Occipital lobe (tissue), 2 donors: ENCODE data around the gene NME3. TPM values are rescaled to one million over a fixed set of nuclear protein-coding genes. Genes with fewer than 3 reads are reported as not detected.
"Not testable (repeated sequence)": the region's sequence is repeated elsewhere in the genome, so short reads cannot be mapped to it uniquely, and the experiment has no call there.

Source experiments
- DNase-seq: peaks from one replicate; lab custom pipeline; 2025; lab: John Stamatoyannopoulos, UW
- total RNA-seq: library from RNA; depleted of rRNA; stranded (reverse); fragments of >200 nt; gene quantifications from one replicate; pipeline ENCODE4 v1.2.3, GENCODE V29; 2014

NME3 gene
- total RNA-seq, 1 donor from 2014 or later = 26.2 TPM

DNA sequence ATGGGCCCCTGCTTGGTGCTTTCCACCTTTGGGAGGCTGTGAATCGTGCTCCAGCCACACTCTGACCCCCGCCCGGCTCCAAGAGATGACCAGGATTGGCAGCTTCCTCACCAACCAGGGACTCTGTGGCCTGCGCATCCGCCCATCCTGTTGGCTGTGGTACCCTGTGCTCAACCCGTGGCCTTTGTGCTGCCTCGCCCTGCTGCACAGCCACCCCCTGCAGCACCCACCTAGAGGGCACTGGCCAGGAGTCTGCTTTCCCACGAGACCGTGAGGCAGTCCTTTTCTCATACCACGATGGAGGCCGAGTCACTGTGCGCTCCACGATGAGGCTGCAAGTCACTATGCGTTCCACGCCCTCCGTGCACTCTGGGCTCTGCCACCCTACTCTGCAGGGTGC is 19.4 kb downstream of the NME3 start:
- no peak for DNase-seq

DNA sequence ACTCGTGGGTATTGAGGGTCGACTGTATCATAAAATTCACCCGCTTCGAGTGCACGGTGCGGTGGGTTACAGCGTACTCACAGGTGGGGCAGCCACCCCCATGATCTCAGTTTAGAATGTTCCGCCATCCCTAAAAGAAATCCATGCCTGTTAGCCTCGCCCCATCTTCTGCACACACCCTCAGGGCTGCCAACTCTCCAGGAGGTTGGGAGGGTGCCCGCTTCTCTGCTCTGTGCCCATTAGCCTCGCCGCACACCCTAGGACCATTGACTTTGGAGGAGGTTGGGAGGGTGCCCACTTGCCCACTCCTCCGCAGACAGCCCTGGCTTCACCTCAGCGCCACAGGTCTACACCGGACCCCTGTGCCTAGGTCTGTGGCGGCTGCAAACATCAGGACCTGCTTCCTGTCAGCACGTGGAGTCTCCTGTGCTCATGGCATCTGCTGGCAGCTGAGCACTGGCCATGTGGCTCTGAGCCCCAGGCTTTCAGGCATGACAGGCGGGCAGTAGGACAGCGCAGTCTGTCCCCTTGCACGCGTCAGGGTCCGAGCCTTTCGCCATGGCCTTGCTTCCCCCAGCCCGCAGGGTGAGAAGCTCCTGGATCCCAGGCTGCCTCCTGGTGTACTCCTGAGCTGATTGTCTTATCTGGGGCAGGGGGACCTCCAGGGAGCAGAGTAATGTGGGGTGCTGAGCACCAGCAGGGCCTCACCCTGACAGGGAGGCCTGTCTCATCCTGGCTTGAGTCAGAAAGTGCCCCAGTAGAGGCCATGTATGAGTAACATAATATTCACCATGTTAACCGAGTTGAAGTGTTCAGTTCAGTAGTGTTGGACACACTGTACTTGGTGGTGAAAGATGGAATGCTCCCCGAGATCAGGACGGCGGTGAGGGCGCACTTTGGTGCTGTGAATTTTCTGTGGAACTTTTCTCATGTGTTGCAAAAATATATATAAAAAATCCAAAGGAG is 21.9 kb downstream of the NME3 start:
- DNase-seq = no peak

DNA sequence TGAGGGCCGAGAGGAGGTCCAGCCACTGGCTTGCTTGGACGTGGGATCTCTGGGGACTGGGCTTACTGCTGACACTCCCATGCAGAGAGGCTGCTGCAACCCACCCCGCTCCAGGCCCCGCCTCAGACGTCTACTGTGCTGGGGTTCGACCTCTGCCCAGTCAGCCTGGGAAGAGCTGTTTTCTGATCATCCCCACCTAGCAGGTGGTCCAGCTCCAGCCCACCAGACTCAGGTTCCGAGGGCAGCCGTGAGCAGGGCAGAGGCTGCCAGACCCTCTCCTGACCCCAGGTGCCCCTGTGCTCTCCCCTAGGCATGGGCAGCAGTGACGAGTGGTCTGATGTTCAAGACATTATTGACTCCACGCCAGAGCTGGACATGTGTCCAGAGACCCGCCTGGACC is 23.4 kb downstream of the NME3 start:
- DNase-seq = no peak

DNA sequence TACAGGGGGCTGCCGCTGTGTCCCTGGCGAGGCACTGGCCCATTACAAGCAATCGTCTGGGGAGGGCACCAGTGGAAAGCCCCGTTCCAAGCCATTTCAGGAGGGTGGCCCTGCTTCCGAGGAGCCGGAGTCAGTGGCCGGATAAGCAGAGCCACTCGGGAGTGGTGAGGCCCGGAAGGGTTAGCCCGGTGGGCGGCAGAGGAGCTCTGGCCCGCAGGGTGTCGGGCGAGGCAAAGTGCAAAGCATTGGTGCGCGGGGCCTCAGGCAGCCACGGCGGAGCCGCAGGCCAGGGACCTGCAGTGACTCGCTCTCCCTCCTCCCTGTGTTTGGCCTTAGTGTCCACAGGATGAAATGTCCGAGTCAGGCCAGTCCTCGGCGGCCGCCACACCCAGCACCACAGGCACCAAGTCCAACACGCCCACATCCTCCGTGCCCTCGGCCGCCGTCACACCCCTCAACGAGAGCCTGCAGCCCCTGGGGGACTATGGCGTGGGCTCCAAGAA is 24.6 kb downstream of the NME3 start:
- no peak for DNase-seq

DNA sequence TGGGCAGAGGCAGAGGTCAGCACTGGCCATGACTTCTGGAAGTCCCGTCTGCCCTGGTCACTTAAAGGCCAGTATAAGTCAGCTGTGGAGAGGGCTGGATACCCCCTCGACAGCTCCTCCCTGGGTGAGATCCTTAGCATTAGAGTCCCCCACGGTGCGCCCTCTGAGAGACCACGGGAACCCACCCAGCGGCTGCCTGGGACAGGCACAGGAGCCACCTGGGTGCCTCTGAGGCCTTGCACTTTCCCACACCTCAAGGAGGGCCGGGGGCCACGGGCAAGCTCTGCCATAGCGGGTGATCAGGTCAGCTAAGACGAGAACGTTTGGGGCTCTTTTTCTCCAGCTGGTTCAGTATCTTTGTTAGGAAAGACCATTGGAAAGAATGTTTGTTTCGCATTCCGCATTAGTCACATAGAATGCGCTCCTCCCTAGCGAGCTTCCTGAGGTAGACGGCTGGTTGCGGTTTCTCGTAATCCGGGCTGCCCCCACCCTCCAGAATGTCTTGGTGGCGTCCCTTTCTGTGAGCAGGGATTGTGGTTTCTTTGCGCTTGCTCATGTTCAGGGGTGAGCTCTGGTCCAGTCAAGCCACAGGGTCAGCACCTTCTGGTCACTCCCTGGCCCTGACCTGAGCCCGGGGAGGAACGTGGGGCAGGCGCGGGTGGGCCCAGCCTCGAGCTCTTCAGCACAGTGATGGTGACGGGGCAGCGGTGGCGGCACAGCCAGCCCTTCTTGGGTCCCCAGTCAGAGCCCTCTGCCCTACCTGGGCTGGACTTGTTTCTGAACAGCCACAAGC is 25.2 kb downstream of the NME3 start:
- no peak for DNase-seq

DNA sequence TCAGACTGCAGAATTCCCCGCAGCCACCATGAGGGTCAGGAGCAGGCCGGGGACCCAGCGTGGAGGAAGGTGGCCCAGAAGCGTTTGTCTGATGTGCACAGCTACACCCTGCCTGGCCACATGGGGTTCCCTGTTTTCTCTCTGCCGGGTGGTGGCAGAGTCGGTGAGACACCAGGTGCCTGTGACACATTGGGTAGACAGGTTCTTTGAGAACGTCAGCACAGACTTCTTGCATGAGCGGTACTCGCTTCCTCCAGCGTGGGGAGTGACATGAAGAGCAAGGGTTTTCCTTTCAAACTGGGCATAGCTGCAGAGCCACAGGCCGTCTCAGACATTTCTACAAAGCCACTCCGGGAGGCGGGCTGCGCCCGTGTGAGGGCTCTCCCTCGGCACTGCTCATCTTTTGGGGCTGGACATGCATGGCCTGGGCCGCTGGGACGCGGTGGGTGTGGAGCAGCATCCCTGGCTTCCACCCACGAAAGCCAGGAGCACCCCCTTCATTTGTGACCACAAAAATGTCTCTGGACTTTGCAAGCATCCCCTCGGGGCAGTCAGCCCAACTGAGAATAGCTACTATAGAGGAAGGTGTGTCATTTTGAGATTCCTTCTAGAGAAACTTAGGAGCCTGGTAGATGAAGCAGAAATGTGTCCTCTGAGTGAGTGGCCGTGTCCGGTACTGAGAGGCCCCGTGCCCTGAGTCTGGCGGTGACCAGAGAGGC is 26.0 kb downstream of the NME3 start:
- DNase-seq = no peak

DNA sequence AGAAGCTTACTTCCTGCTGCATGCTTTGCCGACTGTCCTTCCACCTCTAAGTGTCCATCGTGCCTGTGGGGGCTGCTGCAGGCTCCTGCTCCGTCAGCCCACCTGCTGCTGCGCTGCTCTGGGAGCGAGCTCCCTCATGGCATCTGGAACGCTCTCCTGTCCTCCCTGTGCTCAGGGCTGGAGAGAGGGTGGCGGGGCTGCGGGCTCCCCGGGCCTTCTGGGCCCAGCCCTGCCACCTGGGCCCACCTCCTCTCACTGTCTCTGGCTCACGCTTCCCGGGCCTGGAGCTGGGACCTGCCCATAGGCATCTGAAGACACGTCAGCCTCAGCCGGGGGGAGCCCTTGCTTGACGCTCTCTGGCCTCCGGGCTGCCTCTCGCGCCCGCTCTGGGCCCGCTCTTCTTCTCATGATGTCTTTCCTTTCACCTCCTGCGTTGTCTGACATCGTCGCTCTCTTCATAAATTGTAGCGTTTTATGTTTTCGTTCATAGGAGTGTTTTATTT is 27.0 kb downstream of the NME3 start:
- no peak for DNase-seq

DNA sequence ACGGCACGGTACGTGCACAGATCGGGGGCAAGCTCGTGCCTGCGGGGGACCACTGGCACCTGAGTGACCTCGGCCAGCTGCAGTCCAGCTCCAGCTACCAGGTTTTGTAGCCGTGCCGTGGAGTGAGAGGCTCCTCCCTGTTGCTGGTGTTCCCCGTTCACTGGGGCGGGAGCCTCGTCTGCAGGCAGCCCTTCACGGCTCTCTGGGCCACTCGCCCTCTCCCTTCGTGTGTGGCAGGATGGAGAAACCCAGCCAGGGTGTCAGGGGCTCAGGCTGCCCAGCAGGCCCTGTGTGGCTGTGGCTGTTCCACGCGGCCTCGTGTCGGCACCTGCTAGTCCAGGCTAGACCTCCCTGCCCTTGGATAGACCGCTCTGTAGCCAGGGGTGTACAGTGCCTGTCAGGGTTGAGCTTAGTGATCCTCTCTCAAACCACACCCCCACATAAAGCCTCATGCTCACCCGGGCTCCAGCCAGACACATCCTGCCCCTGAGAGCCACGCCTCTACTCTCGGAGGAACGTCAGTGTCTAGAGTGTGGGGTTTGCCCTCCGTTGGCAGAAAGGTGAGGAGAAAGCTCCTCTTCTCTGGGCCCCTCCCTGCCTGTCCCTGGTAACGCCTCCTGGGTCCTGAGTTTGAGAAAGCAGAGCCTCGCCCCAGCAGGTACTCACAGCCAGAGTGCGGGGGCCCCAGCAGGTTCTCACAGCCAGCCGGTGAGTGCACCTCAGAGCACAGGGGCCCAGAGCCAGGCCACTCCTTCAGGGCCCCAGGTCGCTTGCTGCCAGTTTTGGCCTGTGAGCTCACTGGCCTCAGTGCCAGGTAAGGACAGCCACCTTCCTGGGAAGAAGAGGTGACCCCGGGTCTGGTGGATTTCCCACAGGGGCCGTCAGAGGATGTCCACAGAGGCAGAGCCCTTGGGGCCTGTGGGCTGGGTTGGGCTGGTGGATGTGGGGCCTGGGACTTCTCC is 27.7 kb downstream of the NME3 start:
- no peak for DNase-seq

DNA sequence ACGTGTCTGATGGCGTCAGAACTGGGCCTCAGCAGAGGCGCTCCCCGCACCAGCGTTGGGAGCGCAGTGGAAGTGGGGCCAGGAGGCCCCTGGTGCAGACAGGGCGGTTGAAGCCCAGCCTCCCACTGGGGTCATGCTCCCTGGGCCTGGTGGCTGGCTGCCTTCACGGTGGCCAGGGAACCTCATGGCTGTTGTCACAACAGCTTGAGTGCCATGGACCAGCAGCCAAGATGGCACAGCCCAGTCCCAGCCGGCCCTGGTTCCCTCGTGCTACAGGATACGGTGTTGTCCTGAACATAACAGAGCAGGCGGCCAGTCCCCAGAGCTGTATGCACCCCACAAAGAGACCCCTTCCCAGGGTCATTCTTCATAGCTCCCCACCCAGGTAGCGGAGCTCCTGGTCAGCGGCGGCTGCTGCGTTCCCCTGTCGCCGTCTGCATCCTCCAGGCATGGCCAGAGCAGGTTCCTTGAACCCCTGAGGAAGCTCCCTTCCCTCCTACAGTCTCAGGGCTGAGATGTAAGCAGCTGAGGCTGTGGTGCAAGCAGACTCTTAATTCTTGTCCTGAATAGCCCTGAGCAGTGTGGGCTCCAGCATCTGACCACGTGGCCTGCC is 29.7 kb downstream of the NME3 start:
- no peak for DNase-seq

DNA sequence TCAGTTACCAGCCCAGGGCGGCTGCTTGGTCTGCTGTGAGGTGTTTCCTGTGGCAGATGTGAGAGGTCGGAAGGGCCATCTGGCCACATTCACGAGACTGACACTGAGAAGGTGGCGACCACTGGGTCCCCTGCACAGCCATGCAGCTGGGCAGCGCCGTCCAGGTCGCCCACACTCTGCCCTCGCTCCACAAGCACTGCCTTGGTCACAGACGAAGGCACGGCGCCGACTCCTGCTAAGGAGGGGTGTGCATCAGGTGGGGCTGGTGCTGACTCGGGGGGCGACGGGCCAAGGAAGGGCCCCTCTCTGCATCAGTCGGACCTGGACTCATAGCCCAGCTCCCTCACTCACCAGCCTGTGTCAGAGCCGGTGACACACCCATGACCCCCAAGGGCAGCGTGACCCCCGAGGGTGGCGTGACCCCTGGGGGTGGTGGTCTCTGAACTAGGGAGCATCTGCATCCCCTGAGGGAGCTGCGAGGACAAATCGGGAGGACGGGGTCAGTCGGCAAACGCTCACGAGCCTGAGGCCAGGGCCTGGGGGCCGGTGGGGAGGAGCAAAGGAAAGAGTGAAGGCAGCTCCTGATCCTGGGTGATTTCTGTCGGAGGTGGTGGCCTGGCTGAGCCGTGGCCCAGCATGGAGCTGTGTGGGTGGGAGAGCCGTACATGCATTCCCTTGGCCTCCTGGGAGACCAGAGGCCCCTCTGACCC is 30.4 kb downstream of the NME3 start:
- no peak for DNase-seq

DNA sequence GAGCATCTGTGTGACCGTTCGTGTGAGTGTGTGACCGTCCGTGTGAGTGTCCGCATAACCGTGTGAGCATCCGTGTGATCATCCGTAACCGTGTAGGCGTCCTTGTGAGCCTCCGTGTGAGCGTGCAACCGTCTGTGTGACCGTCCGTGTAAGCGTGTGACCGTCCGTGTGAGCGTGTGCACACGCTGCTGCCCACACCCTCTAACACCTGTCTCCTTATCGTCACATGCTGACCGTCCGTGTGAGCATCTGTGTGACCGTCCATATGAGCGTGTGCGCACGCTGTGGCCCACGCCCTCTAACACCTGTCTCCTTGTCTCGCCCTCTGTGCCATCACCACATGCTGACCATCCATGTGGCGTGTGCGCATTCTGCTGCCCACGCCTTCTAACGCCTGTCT is 31.1 kb downstream of the NME3 start:
- no peak for DNase-seq

DNA sequence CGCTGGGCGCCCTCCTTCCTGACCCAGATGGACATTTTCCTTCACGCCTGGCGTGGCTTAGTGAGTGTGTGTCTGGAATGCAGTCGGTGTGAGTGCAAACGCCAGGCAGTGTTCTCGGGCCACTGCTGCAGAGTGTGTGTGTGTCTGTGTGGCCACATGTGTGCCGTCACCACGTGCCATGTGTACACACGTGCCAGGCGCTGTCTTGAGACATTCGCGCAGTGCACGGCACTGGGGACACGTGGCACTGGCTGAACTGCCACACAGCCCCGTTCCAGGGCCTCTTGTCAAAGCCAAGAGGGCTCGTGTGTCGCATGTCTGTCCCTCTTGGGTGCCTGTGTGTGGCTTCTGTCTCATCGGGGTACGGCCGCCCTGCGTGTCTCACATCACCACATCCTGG is 36.5 kb downstream of the NME3 start:
- DNase-seq = no peak

DNA sequence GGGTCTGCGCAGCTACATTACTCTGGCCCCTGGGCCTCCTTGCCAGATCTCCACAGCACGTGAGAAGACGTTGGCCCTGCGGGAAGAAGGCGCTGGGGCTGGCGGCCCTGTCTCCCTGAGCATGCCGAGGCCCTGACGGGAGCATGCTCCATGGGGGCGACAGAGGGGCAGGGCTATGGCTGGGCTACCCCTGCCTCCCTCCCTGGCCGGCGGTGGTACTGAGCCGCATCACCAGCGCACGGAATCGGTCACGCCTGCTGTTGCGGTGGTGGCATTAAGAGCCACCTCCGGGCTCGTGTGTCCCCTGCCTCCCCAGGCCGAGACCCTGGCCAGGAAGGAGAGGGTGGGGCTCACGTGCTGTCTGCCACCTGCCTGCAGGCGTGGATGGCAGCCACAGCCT is 37.2 kb downstream of the NME3 start:
- DNase-seq = no peak

DNA sequence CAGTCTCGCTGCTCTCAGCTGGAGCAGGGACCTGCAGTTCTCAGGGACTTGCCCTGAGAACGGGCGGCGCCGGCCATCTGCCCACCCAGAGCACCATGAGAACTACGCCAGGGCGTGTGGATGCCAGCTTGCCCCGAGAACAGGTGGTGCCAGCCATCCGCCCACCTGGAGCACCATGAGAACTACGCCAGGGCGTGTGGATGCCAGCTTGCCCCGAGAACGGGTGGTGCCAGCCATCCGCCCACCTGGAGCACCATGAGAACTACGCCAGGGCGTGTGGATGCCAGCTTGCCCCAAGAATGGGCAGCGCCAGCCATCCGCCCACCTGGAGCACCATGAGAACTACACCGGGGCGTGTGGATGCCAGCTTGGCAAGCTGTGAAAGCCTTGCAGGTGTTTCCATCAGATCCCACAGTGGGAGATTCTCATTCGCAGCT is 38.8 kb downstream of the NME3 start:
- not testable (repeated sequence) for DNase-seq

DNA sequence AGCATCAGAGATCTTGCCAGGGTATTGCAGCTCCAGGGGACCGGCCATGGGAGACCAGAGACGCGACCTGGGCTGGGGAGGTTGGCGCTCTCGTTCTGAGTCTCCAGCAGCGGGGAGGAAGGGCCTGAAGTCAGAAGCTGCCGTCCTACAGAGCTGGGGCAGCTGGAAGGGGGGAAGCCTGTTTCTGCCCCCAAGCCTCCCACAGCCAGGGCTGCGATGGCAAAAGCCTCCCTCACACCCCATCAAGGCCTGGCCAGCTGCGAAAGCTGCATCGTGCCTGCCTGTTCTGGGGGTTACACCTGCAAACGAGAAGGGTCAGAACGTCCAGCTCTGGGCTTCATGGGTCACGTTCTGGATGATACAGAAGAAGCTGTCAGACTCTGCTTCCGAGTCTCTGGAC is 39.3 kb downstream of the NME3 start:
- no peak for DNase-seq

DNA sequence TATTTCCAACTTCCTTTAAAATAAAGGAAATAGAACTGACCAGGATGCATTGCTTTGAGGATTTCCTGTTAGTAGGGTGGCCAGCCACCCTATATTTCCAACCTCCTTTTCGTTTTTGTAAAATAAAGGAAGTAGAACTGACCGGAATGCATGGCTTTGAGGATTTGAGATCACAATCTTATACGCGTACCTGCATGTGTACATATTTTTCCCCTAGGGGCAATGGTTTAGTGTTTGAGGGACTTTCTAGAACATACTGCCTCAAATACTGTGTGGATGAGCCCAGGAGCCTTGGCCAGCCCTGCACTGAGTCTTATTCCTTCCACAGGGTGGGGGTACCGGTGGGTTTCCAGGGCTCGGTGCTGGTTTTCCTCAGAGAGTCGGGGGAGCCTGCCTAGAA is 39.7 kb downstream of the NME3 start:
- no peak for DNase-seq

DNA sequence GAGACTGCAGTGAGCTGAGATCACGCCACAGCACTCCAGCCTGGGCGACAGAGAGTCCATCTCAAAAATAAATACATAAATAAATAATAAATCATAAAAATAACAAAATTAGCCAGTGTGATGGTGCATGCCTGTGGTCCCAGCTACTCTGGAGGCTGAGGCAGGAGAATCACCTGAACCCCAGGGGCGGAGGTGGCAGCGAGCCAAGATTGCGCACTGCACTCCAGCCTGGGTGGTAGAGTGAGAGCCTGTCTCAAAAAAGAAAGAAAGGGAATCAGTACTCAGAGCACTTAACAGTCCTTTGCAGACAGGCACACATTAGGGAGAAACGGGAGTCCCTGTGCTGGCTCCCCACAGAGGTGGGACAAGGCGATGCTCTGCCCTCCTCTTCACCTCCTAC is 40.3 kb downstream of the NME3 start:
- DNase-seq = no peak

DNA sequence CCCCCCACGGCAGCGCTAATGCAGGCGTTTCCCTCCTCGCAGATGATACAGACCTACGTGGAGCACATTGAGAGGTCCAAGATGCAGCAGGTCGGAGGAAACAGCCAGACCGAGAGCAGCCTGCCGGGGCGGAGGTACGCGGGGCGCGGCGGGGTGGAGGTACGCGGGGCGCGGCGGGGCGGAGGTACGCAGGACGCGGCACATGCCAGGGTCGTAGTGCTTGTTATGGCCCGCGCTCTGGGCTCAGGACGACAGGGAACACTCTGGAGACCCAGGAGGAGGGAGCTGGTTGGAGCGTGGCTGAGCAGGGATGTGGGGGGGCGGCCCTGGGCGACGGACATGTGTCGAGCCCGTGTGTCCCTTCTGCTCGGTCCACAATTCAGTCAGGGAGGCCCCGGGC is 41.9 kb downstream of the NME3 start:
- DNase-seq = no peak

DNA sequence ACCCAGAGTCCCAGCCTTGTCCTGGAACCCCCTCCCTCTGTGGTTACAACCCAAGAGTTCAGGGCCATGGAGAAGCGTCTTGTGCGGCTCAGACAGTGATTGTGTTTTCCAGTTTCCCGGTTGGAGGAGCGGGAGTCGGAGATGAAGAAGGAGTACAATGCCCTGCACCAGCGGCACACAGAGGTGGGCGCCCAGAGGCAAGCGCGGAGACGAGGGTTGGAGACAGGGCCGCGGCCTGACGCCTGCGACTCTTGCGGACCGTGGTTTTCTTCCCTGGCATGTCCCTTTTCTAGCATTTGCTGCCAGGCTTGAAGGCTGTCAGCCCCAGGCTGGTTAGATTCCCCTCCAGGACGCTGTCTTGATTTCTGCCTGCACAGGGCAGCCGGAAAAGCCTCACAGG is 42.3 kb downstream of the NME3 start:
- DNase-seq = no peak
